K562 (cell line): Measurements from ENCODE around the gene SAMD8. TPM values are rescaled to one million over a fixed set of nuclear protein-coding genes. Genes with fewer than 3 reads are reported as not detected.

Experiments
- ATAC-seq: fragments of 200-7000 bp; cut with Tn5 transposase; 3 replicates; pipeline ENCODE4 v1.9.1; 2020; ENCODE audit warnings: moderate library complexity
- BruUV-seq: library from RNA; stranded (reverse); fragments of 400-500 nt; replicated peaks from 2 replicates; lab custom pipeline; 2021; lab: Mats Ljungman, UMichigan
- CTCF ChIA-PET: fragments of 300-600 bp; formaldehyde crosslinking; extraction: SDS; loops from one replicate; lab custom pipeline; 2021; ENCODE audit warnings: low intra/inter-chr PET ratio; lab: Yijun Ruan, JAX
- POLR2A ChIA-PET: fragments of 300-600, 350-650 bp; sonication (Branson Sonifier 250); formaldehyde crosslinking; extraction: SDS; loops from one replicate; lab custom pipeline; 2021; ENCODE audit warnings: antibody characterized with exemption, inconsistent platforms; lab: Yijun Ruan, JAX
- DNase-seq, 4 experiments: peaks; one replicate each; pipeline versions ENCODE4 v3.0.0 to v3.0.0-alpha.2; 2011 to 2018; ENCODE audit warnings: low spot score in 3 of 4, mixed read lengths in 3 of 4; ENCODE audit errors: extremely low read depth in 1 of 4
- FAIRE-seq: peaks from 2 replicates; lab custom pipeline; 2011; peaks lifted over from hg19 to GRCh38; lab: Jason Lieb, UNC
- H2AFZ ChIP-seq: 2 replicates; pipeline ENCODE4 v1.6.0; 2011; ENCODE audit warnings: low read depth, low read length, control low read depth, inconsistent platforms
- H3K27ac ChIP-seq: fragments of 200-600 bp; 3 replicates; pipeline ENCODE4 v1.8.0; 2011; ENCODE audit warnings: low read depth, mild to moderate bottlenecking, control low read depth, inconsistent platforms, low read length, moderate library complexity, mixed read lengths; ENCODE audit errors: extremely low read depth
- H3K27me3 ChIP-seq, 2 experiments: fragments of 300-600 bp in 1 of 2; 2 replicates in 1 of 2; 3 replicates in 1 of 2; pipeline versions ENCODE4 v1.6.0 to v1.8.0; 2011; ENCODE audit warnings: inconsistent platforms in 2 of 2, low read length in 2 of 2, mild to moderate bottlenecking in 1 of 2, mixed read lengths in 1 of 2, moderate library complexity in 1 of 2; ENCODE audit not compliant: control insufficient read depth in 2 of 2, insufficient read depth in 2 of 2
- H3K36me3 ChIP-seq: fragments of 300-600 bp; 3 replicates; pipeline ENCODE4 v1.8.0; 2011; ENCODE audit warnings: mild to moderate bottlenecking, low read length, inconsistent platforms; ENCODE audit not compliant: control insufficient read depth, insufficient read depth
- H3K4me1 ChIP-seq, 2 experiments: fragments of 200-600 bp in 1 of 2; replicated peaks in 1 of 2; 2 replicates in 1 of 2; 3 replicates in 1 of 2; pipeline versions ENCODE4 v1.5.1 to v1.8.0; 2011; ENCODE audit warnings: inconsistent platforms in 2 of 2, low read length in 2 of 2, mild to moderate bottlenecking in 1 of 2, mixed read lengths in 1 of 2, moderate library complexity in 1 of 2; ENCODE audit not compliant: control insufficient read depth in 2 of 2, insufficient read depth in 2 of 2
- H3K4me2 ChIP-seq: 2 replicates; pipeline ENCODE4 v1.6.1; 2011; ENCODE audit warnings: low read length, control low read depth, inconsistent platforms, mixed read lengths; ENCODE audit not compliant: insufficient read depth
- H3K4me3 ChIP-seq: fragments of 200-600 bp; sonication (generic), shearing (Covaris generic); 2 replicates; pipeline ENCODE4 v1.5.1; 2016; ENCODE audit warnings: control low read depth, inconsistent platforms
- H3K79me2 ChIP-seq: fragments of 200-600 bp; 3 replicates; pipeline ENCODE4 v1.8.0; 2011; ENCODE audit warnings: low read length, inconsistent platforms; ENCODE audit not compliant: control insufficient read depth, insufficient read depth
- H3K9ac ChIP-seq, 2 experiments: 2 replicates each; pipeline versions ENCODE4 v1.6.0 to v1.6.1; 2011; ENCODE audit warnings: low read depth in 2 of 2, low read length in 2 of 2, control low read depth in 1 of 2, inconsistent platforms in 1 of 2, mild to moderate bottlenecking in 1 of 2, mixed read lengths in 1 of 2; ENCODE audit not compliant: insufficient read depth in 1 of 2
- H3K9me1 ChIP-seq: one replicate; pipeline ENCODE4 v1.6.0; 2011; ENCODE audit warnings: inconsistent platforms, mild to moderate bottlenecking, low read length, moderate library complexity; ENCODE audit not compliant: control insufficient read depth, insufficient read depth
- H3K9me3 ChIP-seq: replicated peaks from 2 replicates; pipeline ENCODE4 v1.5.1; 2011; ENCODE audit warnings: low read depth, low read length, inconsistent platforms; ENCODE audit not compliant: control insufficient read depth, insufficient read depth
- H4K20me1 ChIP-seq: replicated peaks from 2 replicates; pipeline ENCODE4 v1.6.1; 2011; ENCODE audit warnings: low read length, inconsistent platforms, mixed read lengths; ENCODE audit not compliant: control insufficient read depth, insufficient read depth
- ARNT ChIP-seq, 2 experiments: fragments of 450-650 bp; IDR thresholded peaks; 2 replicates each; pipeline ENCODE4 v1.6.1; 2016; ENCODE audit warnings: mild to moderate bottlenecking in 1 of 2
- ASH1L ChIP-seq: fragments of 450-650 bp; IDR thresholded peaks from 2 replicates; pipeline ENCODE4 v1.6.1; 2018; ENCODE audit warnings: borderline replicate concordance, mild to moderate bottlenecking, low read depth; ENCODE audit not compliant: partially characterized antibody
- CREM ChIP-seq: IDR thresholded peaks from 2 replicates; pipeline ENCODE4 v1.6.1; 2014; ENCODE audit warnings: antibody characterized with exemption, low read depth
- HEY1 ChIP-seq: fragments of 250-450 bp; sonication (Bioruptor Pico); IDR thresholded peaks from 2 replicates; pipeline ENCODE4 v1.5.0; 2020; ENCODE audit warnings: mild to moderate bottlenecking, moderate library complexity, borderline replicate concordance
- ILF3 ChIP-seq: fragments of 450-650 bp; IDR thresholded peaks from 2 replicates; pipeline ENCODE4 v1.6.1; 2018; ENCODE audit warnings: antibody characterized with exemption, mild to moderate bottlenecking, moderate library complexity, borderline replicate concordance
- KDM5B ChIP-seq: fragments of 200-600 bp; sonication (generic); IDR thresholded peaks from 2 replicates; pipeline ENCODE4 v1.6.1; 2012; ENCODE audit warnings: low read depth, mild to moderate bottlenecking, moderate library complexity, low read length, control low read depth, inconsistent platforms; ENCODE audit not compliant: insufficient replicate concordance
- LEF1 ChIP-seq: fragments of 450-650 bp; IDR thresholded peaks from 2 replicates; pipeline ENCODE4 v1.6.1; 2016; ENCODE audit warnings: mild to moderate bottlenecking
- MAZ ChIP-seq, 2 experiments: fragments of 450-650 bp in 1 of 2; sonication (generic) in 1 of 2; formaldehyde crosslinking; IDR thresholded peaks in 1 of 2; conservative IDR thresholded peaks in 1 of 2; 2 replicates each; pipeline versions ENCODE4 v1.4.0 to v1.5.0; 2020; ENCODE audit warnings: mild to moderate bottlenecking in 1 of 2, missing genetic modification reagents in 1 of 2
- RBM34 ChIP-seq: fragments of 200-400 bp; formaldehyde crosslinking; IDR thresholded peaks from 2 replicates; pipeline ENCODE4 v1.6.1; 2018; ENCODE audit warnings: low read length, borderline replicate concordance; ENCODE audit not compliant: insufficient read depth
- SIN3B ChIP-seq: fragments of 450-650 bp; IDR thresholded peaks from 2 replicates; pipeline ENCODE4 v1.6.1; 2017; ENCODE audit warnings: low read depth, mild to moderate bottlenecking, moderate library complexity
- TAF7 ChIP-seq: fragments of 450-650 bp; IDR thresholded peaks from 2 replicates; pipeline ENCODE4 v1.6.1; 2016; ENCODE audit warnings: missing genetic modification characterization, missing compliant biosample characterization
- UBTF ChIP-seq, 2 experiments: IDR thresholded peaks; 2 replicates each; pipeline ENCODE4 v1.6.1; 2012; ENCODE audit warnings: improper control_type of control experiment in 2 of 2, low read depth in 2 of 2, low read length in 2 of 2, borderline replicate concordance in 1 of 2
- ZBTB43 ChIP-seq: sonication (generic); formaldehyde crosslinking; IDR thresholded peaks from 2 replicates; pipeline ENCODE4 v1.8.0; 2023; ENCODE audit warnings: mild to moderate bottlenecking, missing genetic modification reagents
- ZNF740 ChIP-seq, 3 experiments: fragments of 200-800 bp in 1 of 3; sonication (Bioruptor generic) in 1 of 3; sonication (generic) in 1 of 3; formaldehyde crosslinking in 1 of 3; IDR thresholded peaks; 2 replicates each; pipeline versions ENCODE4 v1.6.1 to v1.8.0; 2016 to 2022; ENCODE audit warnings: mild to moderate bottlenecking in 2 of 3, missing compliant biosample characterization in 2 of 3, missing genetic modification characterization in 2 of 3, missing genetic modification reagents in 1 of 3
- WGBS: fragments of 100-300 bp; shearing (Covaris generic); methylation state at CpG from one replicate; pipeline ENCODE4 v1.1.6; 2016; ENCODE audit warnings: low coverage, mixed read lengths; ENCODE audit not compliant: insufficient coverage; ENCODE audit errors: missing lambda C conversion rate; 5-methylcytosine and 5-hydroxymethylcytosine counted together
- in situ Hi-C: fragments of 300-500 bp; cut with MboI; formaldehyde crosslinking; loops from 4 replicates; pipeline ENCODE4 v1.15.0; 2018; ENCODE audit warnings: inconsistent platforms, mixed read lengths
- intact Hi-C: fragments of 100-400 bp; cut with micrococcal nuclease; formaldehyde crosslinking; loops from 2 replicates; pipeline ENCODE4 v1.14.2; 2022
- polyA plus RNA-seq, 8 experiments: library from polyadenylated mRNA; depleted of rRNA in 4 of 8; stranded (reverse) in 5 of 8; unstranded in 3 of 8; fragments of >200 nt; fragmentation: Nextera tagmentation in 2 of 8; fragmentation: Illumina TruSeq in 1 of 8; extraction: Ambion mirVana in 2 of 8; extraction: Trizol in 1 of 8; gene quantifications; 2 replicates each; pipeline versions ENCODE4 v1.2.1 to v1.2.3, GENCODE V29; 2011 to 2014; ENCODE audit warnings: inconsistent platforms in 1 of 8, missing spikeins in 1 of 8
- total RNA-seq, 7 experiments: library from RNA; depleted of rRNA in 6 of 7; stranded (reverse); fragments of >200 nt in 6 of 7; fragmentation: Illumina TruSeq in 2 of 7; extraction: Trizol in 2 of 7; gene quantifications; 2 replicates each; pipeline versions ENCODE4 v1.2.1 to v1.2.3, GENCODE V29; 2011 to 2021; ENCODE audit warnings: low replicate concordance in 1 of 7

Gene SAMD8
- total and polyA plus RNA-seq, 9 of the 15 experiments (the other 6 are each of a cell fraction or from before 2014, with no cell fraction given), result 2.7 to 16.1 (median 6.2) TPM

GRCh38 chr10:75111907-75112679 is 637 bp downstream of the SAMD8 start (continued):
- TF ChIP-seq SIN3B (0 out of 2 replicates have a peak, but pooled peaks have one; percentile 25), UBTF (IDR thresholded peaks at IDR 0.05; ENCODE audit: borderline replicate concordance in 1 of 2, low read depth in 2 of 2, low read length in 2 of 2) (peak in 1 of 2 experiments; percentile 61; a peak in 2 of 4 replicates), MAZ (CRISPR knock-in tag; conservative IDR thresholded peaks at IDR 0.05 in 1 of 2, IDR thresholded peaks at IDR 0.05 in 1 of 2) (no peak), RBM34 (no peak)

GRCh38 chr10:75115137-75115536 is 3.7 kb downstream of the SAMD8 start:
- POLR2A ChIA-PET, result interaction anchor here (1.3 to 2.2 kb wide), 4 partner anchors 8 to 119 kb away, joined by 3 to 4 read pairs (median 4); no protein-coding TSS in a partner anchor
- FAIRE-seq (peak; percentile 19), ATAC-seq (no peak), DNase-seq (peak in 1 of 4 experiments; percentile 27)
- Histone ChIP-seq H3K9ac (no peak overlapping the region), H3K9me3 (no peaks in the 10 kb centered on the region), H3K79me2 (peaks cover 51% of the 10 kb centered on the region), H3K4me1 (peaks cover 22 to 23% of the 10 kb centered on the region in 2 experiments), H3K9me1 (peaks cover 4% of the 10 kb centered on the region), H4K20me1 (no peaks in the 10 kb centered on the region), H3K27me3 (no peaks in the 10 kb centered on the region), H3K36me3 (no peaks in the 10 kb centered on the region), H3K4me3 (no peak overlapping the region), H3K27ac (no peak overlapping the region), H3K4me2 (no peak overlapping the region), H2AFZ (no peak overlapping the region)
- WGBS, result 24% methylated on average over 2 of the region's 2 CpGs
- CTCF ChIA-PET, result no interaction called here
- no TSS peak for BruUV-seq
- intact Hi-C loops (no loop called here), in situ Hi-C loops (no loop called here)
- TF ChIP-seq CREM, result 0 out of 2 replicates have a peak, but pooled peaks have one; percentile 17
- no peak for TF ChIP-seq HEY1 (CRISPR knock-in tag)
- TF ChIP-seq ZNF740 (CRISPR knock-in tag; IDR thresholded peaks at IDR 0.05), result no peak
- TF ChIP-seq ZNF740 (tag; IDR thresholded peaks at IDR 0.05), result no peak
- peak; percentile 60; the same call in 1 of the 2 replicates for TF ChIP-seq LEF1
- TF ChIP-seq ARNT (IDR thresholded peaks at IDR 0.05), result 0 out of 4 replicates have a peak, but pooled peaks of 1 of the 2 experiments have one; percentile 17
- TF ChIP-seq ASH1L, result no peak
- TF ChIP-seq ZBTB43, result no peak
- no peak for TF ChIP-seq KDM5B
- no peak for TF ChIP-seq TAF7 (tag)
- no peak for TF ChIP-seq ILF3
